ENCODE data around the gene RGSL1.

The RGSL1 gene

GRCh38 chr1:182450087-182450486, at the start of gene RGSL1:
TSS of gene RGSL1 (plus strand) at chr1:182450146. CDS start at chr1:182450166, 20 bp downstream.
- in situ Hi-C loops (cut with HindIII; ENCODE audit: low sequenced_read_pairs): no loop called here
- TF ChIP-seq CTCF (IDR thresholded peaks at IDR 0.05; ENCODE audit: low read depth, low read length, missing control alignments): no peak
- H3K4me3 ChIP-seq (ENCODE audit: low read depth, low read length): no peak within 1 kb of the TSS
- DNase-seq (ENCODE audit: low read depth): no peak

DNA sequence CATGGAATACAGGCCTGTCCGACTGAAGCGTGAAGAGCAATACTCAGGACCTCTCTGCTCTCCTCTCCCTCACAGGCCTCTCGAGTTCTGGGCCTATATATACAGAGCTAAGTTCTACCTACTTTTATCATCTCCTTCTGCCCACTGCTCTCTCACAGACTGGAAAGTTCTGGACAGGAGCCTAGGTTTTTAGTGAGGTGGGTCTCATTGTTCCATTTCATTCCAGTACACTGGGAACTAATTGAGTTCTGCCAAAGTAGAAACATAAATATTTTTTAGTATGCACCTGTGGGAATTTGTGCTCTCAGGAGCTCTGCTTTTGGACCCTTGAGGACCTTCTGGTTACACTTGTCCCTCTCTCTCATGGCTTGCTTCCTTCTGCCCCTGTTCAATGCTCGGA, 49.4 kb upstream of the RGSL1 start, which contains the start of gene TEDDM1:
TEDDM1 (minus strand) TSS at position 101 of the 400 bp plus-strand sequence. CDS start 182 bp downstream, outside the sequence.
- no peak within 1 kb of the TSS for H3K4me3 ChIP-seq (ENCODE audit: low read depth, low read length)
- no peak for TF ChIP-seq CTCF (IDR thresholded peaks at IDR 0.05; ENCODE audit: low read depth, low read length, missing control alignments)
- in situ Hi-C loops (cut with HindIII; ENCODE audit: low sequenced_read_pairs): no loop called here
- DNase-seq (ENCODE audit: low read depth): no peak

DNA sequence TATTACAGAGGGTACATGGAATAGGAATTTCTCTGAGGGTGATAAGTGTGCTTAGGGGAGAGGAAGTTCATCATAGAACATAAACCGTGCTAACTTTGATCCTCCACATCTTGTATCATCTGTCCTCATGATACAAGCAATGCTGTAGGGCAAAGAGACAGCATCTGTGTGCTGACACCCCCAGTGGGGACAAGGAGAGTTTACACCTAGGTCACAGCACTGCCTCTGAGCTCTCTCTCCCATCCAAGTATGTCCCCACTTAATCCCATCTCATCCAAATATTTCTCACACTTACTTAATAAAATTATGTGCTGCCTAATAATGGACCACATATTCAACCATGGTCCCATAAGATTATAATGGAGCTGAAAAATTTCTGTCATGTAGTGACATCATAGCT, 45.2 kb upstream of the RGSL1 start:
- in situ Hi-C loops (cut with HindIII; ENCODE audit: low sequenced_read_pairs): no loop called here
- TF ChIP-seq CTCF (IDR thresholded peaks at IDR 0.05; ENCODE audit: low read depth, low read length, missing control alignments): no peak
- H3K4me3 ChIP-seq (ENCODE audit: low read depth, low read length): no peak overlapping the region
- DNase-seq (ENCODE audit: low read depth): no peak

DNA sequence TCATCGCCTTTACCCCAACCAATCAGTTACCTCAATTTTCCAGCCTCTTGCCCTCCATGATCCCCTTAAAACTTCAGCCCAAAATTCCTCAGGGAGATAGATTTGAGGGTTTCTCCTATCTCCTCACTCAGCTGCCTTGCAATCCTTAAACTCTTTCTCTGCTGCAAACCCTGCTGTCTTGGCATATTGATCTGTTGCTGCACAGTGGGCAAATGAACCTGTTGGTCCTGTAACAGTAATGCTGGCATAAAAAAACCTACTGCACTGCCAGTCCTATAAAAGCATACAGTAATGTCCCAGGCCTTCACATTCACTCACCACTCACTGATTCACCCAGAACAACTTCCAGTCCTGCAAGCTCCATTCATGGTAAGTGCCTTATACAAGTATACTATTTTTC, 44.4 kb upstream of the RGSL1 start:
- TF ChIP-seq CTCF (IDR thresholded peaks at IDR 0.05; ENCODE audit: low read depth, low read length, missing control alignments): no peak
- H3K4me3 ChIP-seq (ENCODE audit: low read depth, low read length): no peak overlapping the region
- no peak for DNase-seq (ENCODE audit: low read depth)
- in situ Hi-C loops (cut with HindIII; ENCODE audit: low sequenced_read_pairs): no loop called here

DNA sequence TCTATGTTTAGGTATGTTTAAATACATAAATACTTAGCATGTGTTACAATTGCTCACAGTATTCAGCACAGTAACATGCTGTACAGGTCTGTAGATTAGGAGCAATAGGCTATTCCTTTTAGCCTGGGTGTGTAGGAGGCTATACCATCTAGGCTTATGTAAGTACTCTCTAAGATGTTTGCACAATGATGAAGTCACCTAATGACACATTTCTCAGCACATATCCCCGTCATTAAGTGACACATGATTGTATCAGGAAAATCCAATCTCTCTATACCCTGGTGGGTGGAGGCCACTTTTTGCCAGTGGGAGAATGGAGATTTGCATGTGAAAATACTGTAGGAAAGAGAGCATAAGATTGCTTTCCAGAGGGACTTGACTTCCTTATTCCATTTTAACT, 43.9 kb upstream of the RGSL1 start:
- no peak for TF ChIP-seq CTCF (IDR thresholded peaks at IDR 0.05; ENCODE audit: low read depth, low read length, missing control alignments)
- no peak for DNase-seq (ENCODE audit: low read depth)
- in situ Hi-C loops (cut with HindIII; ENCODE audit: low sequenced_read_pairs): no loop called here

GRCh38 chr1:182407724-182408123, 42.2 kb upstream of the RGSL1 start:
- H3K4me3 ChIP-seq (ENCODE audit: low read depth, low read length): no peak overlapping the region
- no peak for TF ChIP-seq CTCF (IDR thresholded peaks at IDR 0.05; ENCODE audit: low read depth, low read length, missing control alignments)
- in situ Hi-C loops (cut with HindIII; ENCODE audit: low sequenced_read_pairs): no loop called here
- no peak for DNase-seq (ENCODE audit: low read depth)

More for the DNA sequence above, 43.9 kb upstream of the RGSL1 start:
- H3K4me3 ChIP-seq (ENCODE audit: low read depth, low read length): no peak overlapping the region
